ENCODE results near the gene EBI3.

The EBI3 gene

DNA sequence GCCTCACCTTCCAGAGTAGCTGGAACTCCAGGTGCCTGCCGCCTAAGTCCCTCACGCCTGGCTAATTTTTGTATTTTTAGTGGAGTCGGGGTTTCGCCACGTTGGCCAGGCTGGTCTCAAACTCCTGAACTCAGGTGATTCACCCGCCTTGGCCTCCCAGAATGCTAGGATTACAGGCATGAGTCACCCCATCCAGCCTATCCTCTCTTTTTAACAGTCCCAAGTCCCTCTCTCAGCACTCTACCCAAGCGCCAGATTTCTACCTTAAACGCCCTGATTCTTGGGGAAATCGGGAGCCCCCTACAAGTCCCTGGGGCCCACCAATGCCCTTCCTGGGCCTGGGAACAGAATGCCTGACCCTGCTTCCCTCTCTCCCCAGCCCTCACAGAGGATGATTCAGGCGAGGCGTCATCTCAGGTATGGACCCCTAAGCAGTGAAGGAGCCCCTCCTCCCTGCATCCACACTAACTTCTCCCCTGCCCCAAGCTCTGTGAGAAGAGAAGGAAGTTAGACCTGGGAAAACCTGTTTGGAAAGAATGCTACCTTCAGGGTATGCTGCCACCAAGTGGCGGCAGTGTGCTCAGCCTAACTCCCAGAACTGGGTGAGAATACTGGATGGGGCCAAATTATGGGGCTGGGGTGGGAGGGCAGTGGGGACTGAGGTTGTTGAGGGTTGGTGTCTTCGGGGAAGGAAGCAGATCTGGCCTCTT lies 20.8 kb upstream of the EBI3 start:
- TF ChIP-seq, protein P1, sequence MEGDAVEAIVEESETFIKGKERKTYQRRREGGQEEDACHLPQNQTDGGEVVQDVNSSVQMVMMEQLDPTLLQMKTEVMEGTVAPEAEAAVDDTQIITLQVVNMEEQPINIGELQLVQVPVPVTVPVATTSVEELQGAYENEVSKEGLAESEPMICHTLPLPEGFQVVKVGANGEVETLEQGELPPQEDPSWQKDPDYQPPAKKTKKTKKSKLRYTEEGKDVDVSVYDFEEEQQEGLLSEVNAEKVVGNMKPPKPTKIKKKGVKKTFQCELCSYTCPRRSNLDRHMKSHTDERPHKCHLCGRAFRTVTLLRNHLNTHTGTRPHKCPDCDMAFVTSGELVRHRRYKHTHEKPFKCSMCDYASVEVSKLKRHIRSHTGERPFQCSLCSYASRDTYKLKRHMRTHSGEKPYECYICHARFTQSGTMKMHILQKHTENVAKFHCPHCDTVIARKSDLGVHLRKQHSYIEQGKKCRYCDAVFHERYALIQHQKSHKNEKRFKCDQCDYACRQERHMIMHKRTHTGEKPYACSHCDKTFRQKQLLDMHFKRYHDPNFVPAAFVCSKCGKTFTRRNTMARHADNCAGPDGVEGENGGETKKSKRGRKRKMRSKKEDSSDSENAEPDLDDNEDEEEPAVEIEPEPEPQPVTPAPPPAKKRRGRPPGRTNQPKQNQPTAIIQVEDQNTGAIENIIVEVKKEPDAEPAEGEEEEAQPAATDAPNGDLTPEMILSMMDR (IDR thresholded peaks at IDR 0.05): no peak; the same call in 1 of the 2 replicates

DNA sequence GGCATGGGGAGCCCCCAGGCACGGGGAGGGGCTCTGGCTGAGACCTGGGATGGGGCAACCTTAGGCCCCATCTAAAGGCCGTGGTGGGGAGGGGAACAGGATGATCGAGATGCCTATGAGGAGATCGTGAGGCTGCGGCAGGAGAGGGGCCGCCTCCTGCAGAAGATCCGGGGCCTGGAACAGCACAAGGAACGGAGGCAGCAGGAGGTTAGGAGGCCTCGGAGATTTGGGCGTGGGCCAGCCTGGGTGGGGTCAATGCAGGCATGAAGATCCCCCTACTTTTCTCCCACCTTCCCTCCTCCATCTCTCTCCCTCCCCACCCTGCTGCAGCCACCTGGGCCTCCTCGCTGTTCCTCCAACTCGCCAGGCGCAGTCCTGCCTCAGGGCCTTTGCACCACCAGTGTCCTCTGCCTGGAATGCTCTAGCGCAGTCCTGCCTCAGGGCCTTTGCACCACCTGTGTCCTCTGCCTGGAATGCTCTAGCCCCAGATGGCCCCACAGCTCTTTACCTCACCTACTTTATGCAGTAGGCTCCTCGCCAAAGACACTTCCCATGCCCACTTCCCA lies 19.1 kb upstream of the EBI3 start:
- TF ChIP-seq, protein P1 (IDR thresholded peaks at IDR 0.05): no peak

DNA sequence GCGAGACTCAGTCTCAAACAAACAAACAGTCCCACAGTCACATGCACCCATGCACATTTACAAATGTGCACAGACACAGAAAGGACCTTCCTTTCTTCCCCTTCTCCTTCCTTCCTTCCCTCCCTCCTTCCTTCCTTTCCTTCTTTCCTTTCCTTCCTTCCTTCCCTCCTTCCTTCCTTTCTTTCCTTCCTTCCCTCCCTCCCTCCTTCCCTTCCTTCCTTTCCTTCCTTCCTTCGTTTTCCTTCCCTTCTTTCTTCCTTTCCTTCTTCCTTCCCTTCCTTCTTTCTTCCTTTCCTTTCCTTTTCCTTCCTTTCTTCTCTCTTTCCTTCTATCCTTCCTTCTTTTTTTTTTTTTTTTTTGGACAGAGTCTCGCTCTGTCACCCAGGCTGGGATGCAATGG lies 16.2 kb upstream of the EBI3 start:
- TF ChIP-seq, protein P1 (IDR thresholded peaks at IDR 0.05): no peak

DNA sequence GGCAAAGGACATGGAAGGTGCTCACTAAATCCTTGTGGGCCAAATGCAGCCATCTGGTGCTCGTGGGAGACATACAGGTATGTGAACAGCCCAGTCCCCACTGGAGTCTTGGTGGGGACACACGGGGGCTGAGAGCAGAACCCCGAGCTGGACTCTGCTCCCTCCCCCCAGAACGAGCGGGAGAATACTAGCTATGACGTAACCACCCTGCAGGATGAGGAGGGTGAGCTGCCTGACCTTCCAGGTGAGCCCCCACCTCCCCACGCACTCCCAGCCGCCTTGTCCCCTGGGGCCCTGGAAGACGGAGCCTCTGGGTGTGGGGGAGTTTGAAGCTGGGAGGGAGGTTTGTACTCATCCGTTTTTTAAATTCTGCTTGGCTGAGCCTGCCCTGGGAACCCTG lies 13.5 kb upstream of the EBI3 start:
- TF ChIP-seq, protein P1 (IDR thresholded peaks at IDR 0.05): no peak

DNA sequence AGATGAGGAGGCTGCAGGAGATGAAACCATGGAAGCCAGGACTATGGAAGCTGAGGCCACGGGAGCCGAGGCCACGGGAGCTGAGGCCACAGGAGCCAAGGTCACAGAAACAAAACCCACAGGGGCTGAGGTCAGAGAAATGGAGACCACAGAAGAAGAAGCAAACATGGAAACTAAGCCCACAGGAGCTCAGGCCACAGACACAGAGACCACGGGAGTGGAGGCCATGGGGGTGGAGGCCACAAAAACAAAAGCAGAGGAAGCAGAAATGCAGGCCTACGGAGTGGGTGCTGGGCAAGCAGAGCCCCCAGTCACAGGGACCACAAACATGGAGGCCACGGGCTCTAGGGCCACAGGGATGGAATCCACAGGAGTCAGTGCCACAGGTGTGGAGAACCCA lies 12.5 kb upstream of the EBI3 start:
- TF ChIP-seq, protein P1 (IDR thresholded peaks at IDR 0.05): no peak

DNA sequence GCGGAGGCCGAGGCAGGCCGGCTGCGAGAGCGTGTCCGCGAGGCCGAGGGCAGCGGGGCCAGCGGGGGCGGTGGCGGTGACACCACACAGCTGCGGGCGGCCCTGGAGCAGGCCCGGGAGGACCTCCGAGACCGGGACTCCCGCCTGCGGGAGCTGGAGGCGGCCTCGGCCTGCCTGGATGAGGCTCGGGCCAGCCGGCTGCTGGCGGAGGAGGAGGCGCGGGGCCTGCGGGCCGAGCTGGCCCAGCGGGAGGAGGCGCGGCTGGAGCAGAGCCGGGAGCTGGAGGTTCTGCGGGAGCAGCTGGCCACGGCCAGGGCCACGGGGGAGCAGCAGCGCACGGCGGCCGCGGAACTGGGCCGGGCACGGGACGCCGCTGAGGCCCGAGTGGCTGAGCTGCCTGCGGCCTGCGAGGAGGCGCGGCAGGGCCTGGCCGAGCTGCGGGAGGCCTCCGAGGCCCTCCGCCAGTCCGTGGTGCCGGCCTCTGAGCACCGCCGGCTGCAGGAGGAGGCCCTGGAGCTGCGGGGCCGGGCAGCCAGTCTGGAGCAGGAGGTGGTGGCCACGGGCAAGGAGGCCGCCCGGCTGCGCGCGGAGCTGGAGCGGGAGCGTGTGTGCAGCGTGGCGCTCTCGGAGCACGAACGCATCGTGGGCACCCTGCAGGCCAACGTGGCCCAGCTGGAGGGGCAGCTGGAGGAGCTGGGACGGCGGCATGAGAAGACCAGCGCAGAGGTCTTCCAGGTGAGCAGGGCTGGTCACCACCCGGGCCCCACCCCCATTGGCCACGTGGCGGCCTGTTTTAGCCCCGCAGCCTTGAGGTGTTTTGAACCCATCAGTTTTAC lies 11.7 kb upstream of the EBI3 start:
- TF ChIP-seq, protein P1 (IDR thresholded peaks at IDR 0.05): no peak

DNA sequence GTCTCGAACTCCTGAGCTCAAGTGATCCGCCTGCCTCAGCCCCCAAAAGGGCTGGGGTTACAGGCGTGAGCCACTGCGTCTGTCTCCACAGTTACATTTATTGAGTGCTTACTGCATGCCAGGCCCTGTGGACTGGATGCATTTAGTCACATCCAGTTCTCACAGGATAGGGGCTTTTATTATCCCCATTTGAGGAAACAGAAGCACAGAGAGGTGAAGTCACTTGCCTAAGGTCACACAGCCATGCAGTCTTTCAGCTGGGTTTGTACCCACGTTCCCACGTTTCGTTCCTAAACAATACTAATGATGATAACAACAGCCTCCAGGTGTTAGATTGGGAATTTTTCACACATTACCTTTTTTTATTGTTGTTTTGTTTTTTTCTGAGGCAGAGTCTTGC lies 9.1 kb upstream of the EBI3 start:
- TF ChIP-seq, protein P1 (IDR thresholded peaks at IDR 0.05): no peak
